Measurements from ENCODE around the gene CDK16. TPM values are rescaled to one million over a fixed set of nuclear protein-coding genes. Genes with fewer than 3 reads are reported as not detected.

CDK16 gene
- total RNA-seq, 2 experiments from 2014 or later, result 62.7 to 78.9 TPM

GRCh38 chrX:47232197-47232802, 13.8 kb downstream of the CDK16 start:
- CTCF ChIA-PET, result no interaction called here
- ATAC-seq, result no peak

GRCh38 chrX:47232803-47233332, 14.4 kb downstream of the CDK16 start, which contains the start of gene USP11:
Gene USP11 (plus strand): TSS chrX:47233009. CDS start chrX:47233044, 35 bp downstream.
- CTCF ChIA-PET, result no interaction called here

More at GRCh38 chrX:47232197-47232802, 13.8 kb downstream of the CDK16 start:
- Mint-ChIP-seq H3K36me3 (ENCODE audit: low read depth) (peaks cover 11% of the 10 kb centered on the region), H3K4me3 (peak overlapping the region; percentile 77), H3K4me1 (peaks cover 22% of the 10 kb centered on the region), H3K9me3 (ENCODE audit: low read depth) (no peaks in the 10 kb centered on the region), H3K27me3 (no peaks in the 10 kb centered on the region), H3K27ac (peak overlapping the region; percentile 95)
- POLR2A ChIA-PET, result interaction anchor here (1.5 to 1.8 kb wide), 2 partner anchors 13 to 430 kb away, joined by 3 to 15 read pairs; partner anchors contain the start of gene CDK16
- DNase-seq, result no peak
- intact Hi-C loops (cut with DNase I, micrococcal nuclease), result loop anchor here (5.0 kb wide), 3 partner anchors 40 to 150 kb away; partner anchors contain the start of gene UBA1 (in 1 of the 2)

DNA sequence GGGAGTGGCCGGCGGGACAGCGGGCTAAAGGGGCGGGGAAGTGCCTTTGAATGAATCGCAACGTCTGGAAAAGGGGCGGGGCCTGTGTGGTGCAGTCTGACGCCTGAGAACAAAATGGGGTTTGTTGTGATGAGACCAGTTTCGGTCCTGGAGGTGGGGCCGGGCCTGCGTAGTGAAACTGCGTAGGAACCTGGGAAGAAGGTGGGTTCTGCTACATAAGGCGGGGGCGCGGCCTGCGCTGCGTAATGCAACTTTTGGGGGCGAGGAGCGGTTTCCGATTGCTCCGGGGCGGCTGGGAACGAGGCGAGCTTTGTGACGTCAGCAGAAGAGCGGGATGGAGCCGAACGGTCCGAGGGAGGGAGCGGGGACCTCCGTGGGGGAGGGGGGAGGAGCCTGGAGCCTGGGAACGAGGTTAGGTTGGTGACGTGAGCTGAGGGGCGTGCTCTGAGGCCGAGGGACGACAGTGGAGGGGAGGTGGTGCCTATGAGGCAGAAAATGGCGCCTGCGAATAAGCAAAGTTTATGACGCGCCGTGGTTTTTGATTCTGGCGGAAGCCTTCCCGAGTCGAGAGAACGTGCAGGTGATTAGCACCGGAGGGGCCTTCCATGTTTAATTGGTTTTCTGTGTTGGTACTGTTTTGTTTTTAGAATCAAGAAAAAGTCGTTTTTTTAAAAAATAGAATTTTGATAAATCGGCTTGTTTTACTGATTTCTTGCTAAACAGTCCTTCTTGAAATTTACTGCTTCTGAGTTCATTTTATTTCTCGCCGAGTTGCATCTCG, 15.0 kb downstream of the CDK16 start:
- peak overlapping the region; percentile 95 for H3K27ac Mint-ChIP-seq
- H3K36me3 Mint-ChIP-seq (ENCODE audit: low read depth), result peaks cover 10% of the 10 kb centered on the region
- no peaks in the 10 kb centered on the region for H3K27me3 Mint-ChIP-seq
- POLR2A ChIA-PET, result interaction anchor here (0.8 to 1.8 kb wide), 5 partner anchors 13 to 429 kb away, joined by 3 to 15 read pairs (median 4); partner anchors contain the start of gene CDK16
- peaks cover 23% of the 10 kb centered on the region for H3K4me1 Mint-ChIP-seq
- H3K9me3 Mint-ChIP-seq (ENCODE audit: low read depth), result no peaks in the 10 kb centered on the region
- CTCF ChIA-PET, result no interaction called here
- H3K4me3 Mint-ChIP-seq, result peak overlapping the region; percentile 77
- DNase-seq (peak; percentile 96), ATAC-seq (peak; percentile 89)
- intact Hi-C loops (cut with DNase I, micrococcal nuclease), result loop anchor here (1.0 to 5.0 kb wide), 9 partner anchors 15 to 425 kb away; partner anchors contain the start of genes UBA1 (in 2 of the 2), CDK16 (in 1 of the 2) and RBM10 (in 1 of the 2)

More at GRCh38 chrX:47232803-47233332, 14.4 kb downstream of the CDK16 start, which contains the start of gene USP11:
- POLR2A ChIA-PET, result interaction anchor here (0.8 to 1.8 kb wide), 5 partner anchors 12 to 429 kb away, joined by 3 to 15 read pairs (median 4); partner anchors contain the start of gene CDK16
- no peaks in the 10 kb centered on the region for H3K9me3 Mint-ChIP-seq (ENCODE audit: low read depth)
- no peak for ATAC-seq
- H3K4me3 Mint-ChIP-seq, result peak within 1 kb of the TSS; percentile 77
- peak; percentile 37 for DNase-seq
- no peaks in the 10 kb centered on the region for H3K27me3 Mint-ChIP-seq
- peaks cover 11% of the 10 kb centered on the region for H3K36me3 Mint-ChIP-seq (ENCODE audit: low read depth)
- intact Hi-C loops (cut with DNase I, micrococcal nuclease), result loop anchor here (1.0 to 5.0 kb wide), 9 partner anchors 15 to 425 kb away; partner anchors contain the start of genes UBA1 (in 2 of the 2), CDK16 (in 1 of the 2) and RBM10 (in 1 of the 2)
- H3K4me1 Mint-ChIP-seq, result peaks cover 23% of the 10 kb centered on the region
- H3K27ac Mint-ChIP-seq, result peak within 1 kb of the TSS; percentile 95

GRCh38 chrX:47234583-47234982, 16.1 kb downstream of the CDK16 start:
- ATAC-seq, result no peak
- peaks cover 5% of the 10 kb centered on the region for H3K36me3 Mint-ChIP-seq (ENCODE audit: low read depth)
- intact Hi-C loops (cut with DNase I, micrococcal nuclease), result loop anchor here (5.0 kb wide), 3 partner anchors 42 to 148 kb away; partner anchors contain the start of gene UBA1 (in 1 of the 2)
- H3K4me1 Mint-ChIP-seq, result peaks cover 23% of the 10 kb centered on the region
- H3K4me3 Mint-ChIP-seq, result peak overlapping the region; percentile 77
- H3K27me3 Mint-ChIP-seq, result no peaks in the 10 kb centered on the region
- POLR2A ChIA-PET, result no interaction called here
- peak overlapping the region; percentile 81 for H3K27ac Mint-ChIP-seq
- DNase-seq, result no peak
- CTCF ChIA-PET, result no interaction called here
- no peaks in the 10 kb centered on the region for H3K9me3 Mint-ChIP-seq (ENCODE audit: low read depth)

- POLR2A ChIA-PET, result no interaction called here
- H3K4me3 Mint-ChIP-seq, result peak overlapping the region; percentile 35
- CTCF ChIA-PET, result interaction anchor here (0.6 kb wide), 1 partner anchor 49 kb away, joined by 4 read pairs; no protein-coding TSS in a partner anchor
- ATAC-seq (no peak), DNase-seq (no peak)
- H3K36me3 Mint-ChIP-seq (ENCODE audit: low read depth), result no peaks in the 10 kb centered on the region
- peak overlapping the region; percentile 72 for H3K27ac Mint-ChIP-seq
- no peaks in the 10 kb centered on the region for H3K9me3 Mint-ChIP-seq (ENCODE audit: low read depth)
- no peaks in the 10 kb centered on the region for H3K27me3 Mint-ChIP-seq
- intact Hi-C loops (cut with DNase I, micrococcal nuclease), result no loop called here
- H3K4me1 Mint-ChIP-seq, result peaks cover 19% of the 10 kb centered on the region
Measured at GRCh38 chrX:47235691-47236103, 17.2 kb downstream of the CDK16 start.

GRCh38 chrX:47239199-47239598, 20.7 kb downstream of the CDK16 start:
- ChIA-PET CTCF (no interaction called here), POLR2A (interaction anchor here (0.5 kb wide), 1 partner anchor 13 kb away, joined by 4 read pairs; no protein-coding TSS in a partner anchor)
- DNase-seq (no peak), ATAC-seq (no peak)
- Mint-ChIP-seq H3K36me3 (ENCODE audit: low read depth) (no peaks in the 10 kb centered on the region), H3K27ac (no peak overlapping the region), H3K9me3 (ENCODE audit: low read depth) (no peaks in the 10 kb centered on the region), H3K27me3 (no peaks in the 10 kb centered on the region), H3K4me3 (no peak overlapping the region), H3K4me1 (peaks cover 19% of the 10 kb centered on the region)
- intact Hi-C loops (cut with DNase I, micrococcal nuclease), result no loop called here

DNA sequence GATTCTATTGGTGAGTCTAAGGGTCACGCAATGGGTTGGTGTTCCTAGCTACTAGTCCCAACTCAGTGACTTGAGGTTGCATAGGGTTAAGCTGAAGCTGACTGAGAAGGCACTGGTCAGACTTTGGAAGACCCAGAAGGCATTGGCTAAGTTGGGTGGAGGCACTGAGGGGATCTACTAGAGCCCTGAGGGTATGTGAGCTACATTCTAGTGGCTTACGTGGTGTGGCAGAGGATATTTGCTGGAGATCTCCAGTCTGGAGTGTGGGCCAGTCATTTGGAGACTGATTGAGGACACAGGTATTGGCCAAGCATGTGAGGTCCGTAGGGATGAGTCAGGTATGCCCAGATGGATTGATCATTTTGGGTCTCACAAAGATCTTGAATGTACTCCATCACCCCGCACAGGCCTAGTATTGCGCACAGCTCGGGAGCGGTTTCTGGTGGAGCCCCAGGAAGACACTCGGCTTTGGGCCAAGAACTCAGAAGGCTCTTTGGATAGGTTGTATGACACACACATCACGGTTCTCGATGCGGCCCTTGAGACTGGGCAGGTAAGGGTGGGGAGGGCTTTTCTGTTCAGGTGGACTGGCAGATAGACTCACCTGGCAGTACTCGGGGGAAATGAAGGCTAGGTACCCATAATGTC, 21.5 kb downstream of the CDK16 start:
- no peaks in the 10 kb centered on the region for H3K27me3 Mint-ChIP-seq
- ChIA-PET CTCF (no interaction called here), POLR2A (no interaction called here)
- ATAC-seq, result no peak
- no peak overlapping the region for H3K27ac Mint-ChIP-seq
- no peak overlapping the region for H3K4me3 Mint-ChIP-seq
- DNase-seq, result no peak
- H3K4me1 Mint-ChIP-seq, result peaks cover 19% of the 10 kb centered on the region
- no peaks in the 10 kb centered on the region for H3K9me3 Mint-ChIP-seq (ENCODE audit: low read depth)
- H3K36me3 Mint-ChIP-seq (ENCODE audit: low read depth), result no peaks in the 10 kb centered on the region
- intact Hi-C loops (cut with DNase I, micrococcal nuclease), result no loop called here

DNA sequence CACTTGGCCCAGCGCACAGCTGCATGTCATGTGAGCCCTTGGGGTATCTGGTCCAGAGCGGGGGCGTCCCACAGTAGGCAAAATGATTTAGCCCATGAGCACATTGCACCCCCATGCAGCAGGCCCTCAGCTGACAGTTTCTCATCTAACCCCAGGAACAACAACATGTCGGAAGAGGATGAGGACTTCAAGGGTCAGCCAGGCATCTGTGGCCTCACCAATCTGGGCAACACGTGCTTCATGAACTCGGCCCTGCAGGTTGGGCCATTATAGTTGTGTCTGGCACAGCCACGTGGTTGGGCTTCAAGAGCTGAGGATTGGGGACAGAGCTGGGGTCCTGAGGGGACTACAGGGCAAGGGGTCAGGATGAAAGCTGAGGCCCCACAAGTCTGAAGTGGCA, 22.1 kb downstream of the CDK16 start:
- H3K27ac Mint-ChIP-seq, result no peak overlapping the region
- POLR2A ChIA-PET, result no interaction called here
- no peaks in the 10 kb centered on the region for H3K36me3 Mint-ChIP-seq (ENCODE audit: low read depth)

GRCh38 chrX:47241201-47242011, 22.9 kb downstream of the CDK16 start:
- peaks cover 3% of the 10 kb centered on the region for H3K36me3 Mint-ChIP-seq (ENCODE audit: low read depth)
- H3K27me3 Mint-ChIP-seq, result no peaks in the 10 kb centered on the region
- ChIA-PET POLR2A (no interaction called here), CTCF (no interaction called here)
- H3K9me3 Mint-ChIP-seq (ENCODE audit: low read depth), result no peaks in the 10 kb centered on the region
- peaks cover 6% of the 10 kb centered on the region for H3K4me1 Mint-ChIP-seq
- intact Hi-C loops (cut with DNase I, micrococcal nuclease), result no loop called here
- H3K27ac Mint-ChIP-seq, result no peak overlapping the region
- H3K4me3 Mint-ChIP-seq, result no peak overlapping the region
- ATAC-seq (no peak), DNase-seq (no peak)

More for the DNA sequence above, 22.1 kb downstream of the CDK16 start:
- intact Hi-C loops (cut with DNase I, micrococcal nuclease), result no loop called here
- ATAC-seq, result no peak
- Mint-ChIP-seq H3K9me3 (ENCODE audit: low read depth) (no peaks in the 10 kb centered on the region), H3K4me3 (no peak overlapping the region), H3K4me1 (peaks cover 14% of the 10 kb centered on the region), H3K27me3 (no peaks in the 10 kb centered on the region)
- DNase-seq, result no peak
- CTCF ChIA-PET, result no interaction called here

DNA sequence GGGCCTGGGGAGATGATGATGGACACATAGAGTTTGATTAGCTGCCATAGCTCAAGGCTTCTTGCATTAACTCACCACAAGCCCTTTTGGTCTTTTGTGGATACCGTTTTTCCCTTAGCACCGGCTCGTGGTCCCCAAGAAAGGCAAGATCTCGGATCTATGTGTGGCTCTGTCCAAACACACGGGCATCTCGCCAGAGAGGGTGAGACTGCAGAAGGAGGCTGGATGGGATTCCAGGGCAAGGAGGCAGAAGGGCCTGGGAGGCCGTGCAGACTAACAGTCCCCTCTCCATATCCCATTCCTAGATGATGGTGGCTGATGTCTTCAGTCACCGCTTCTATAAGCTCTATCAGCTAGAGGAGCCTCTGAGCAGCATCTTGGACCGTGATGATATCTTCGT, 23.8 kb downstream of the CDK16 start:
- H3K27ac Mint-ChIP-seq, result no peak overlapping the region
- H3K9me3 Mint-ChIP-seq (ENCODE audit: low read depth), result no peaks in the 10 kb centered on the region
- no peak overlapping the region for H3K4me3 Mint-ChIP-seq
- peaks cover 3% of the 10 kb centered on the region for H3K36me3 Mint-ChIP-seq (ENCODE audit: low read depth)
- no peak for DNase-seq
- CTCF ChIA-PET, result no interaction called here
- intact Hi-C loops (cut with DNase I, micrococcal nuclease), result no loop called here
- ATAC-seq, result no peak
- H3K4me1 Mint-ChIP-seq, result peaks cover 2% of the 10 kb centered on the region
- H3K27me3 Mint-ChIP-seq, result no peaks in the 10 kb centered on the region
- POLR2A ChIA-PET, result interaction anchor here (0.6 kb wide), 1 partner anchor 172 kb away, joined by 3 read pairs; no protein-coding TSS in a partner anchor
